ENCODE results near the gene F9.

DNA sequence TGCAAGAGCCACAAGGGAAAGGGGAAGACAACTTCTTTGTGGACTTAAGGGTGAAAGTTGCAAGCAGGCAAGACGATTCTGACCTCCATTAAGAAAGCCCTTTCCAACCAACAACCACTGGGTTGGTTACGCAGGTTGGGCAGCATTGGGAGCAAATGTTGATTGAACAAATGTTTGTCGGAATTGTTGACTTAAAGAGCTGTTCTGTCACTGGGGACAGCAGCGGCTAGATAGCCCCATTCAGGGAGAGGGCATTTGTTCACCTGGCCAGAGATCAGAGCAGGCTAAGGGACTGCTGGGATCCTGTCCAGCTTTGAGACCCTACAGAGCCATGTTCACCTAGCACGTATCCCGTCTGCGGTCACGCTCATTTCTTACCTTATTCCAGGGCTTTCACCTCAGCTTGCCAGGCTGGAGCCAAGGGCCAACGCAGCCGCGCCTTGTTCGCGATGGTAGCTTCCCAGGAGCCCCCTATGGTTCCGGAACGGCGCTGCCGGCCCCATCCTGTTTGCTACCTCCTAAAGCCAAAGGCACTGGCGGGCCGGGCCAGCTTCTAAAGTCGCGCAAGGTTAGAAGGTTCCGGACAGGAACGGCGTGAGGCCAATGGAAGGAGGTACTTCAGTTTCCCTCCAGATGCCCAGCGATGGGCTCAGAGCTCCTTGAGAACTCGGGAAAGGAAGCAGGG lies 24.6 kb downstream of the F9 start:
- TF ChIP-seq, protein P1, sequence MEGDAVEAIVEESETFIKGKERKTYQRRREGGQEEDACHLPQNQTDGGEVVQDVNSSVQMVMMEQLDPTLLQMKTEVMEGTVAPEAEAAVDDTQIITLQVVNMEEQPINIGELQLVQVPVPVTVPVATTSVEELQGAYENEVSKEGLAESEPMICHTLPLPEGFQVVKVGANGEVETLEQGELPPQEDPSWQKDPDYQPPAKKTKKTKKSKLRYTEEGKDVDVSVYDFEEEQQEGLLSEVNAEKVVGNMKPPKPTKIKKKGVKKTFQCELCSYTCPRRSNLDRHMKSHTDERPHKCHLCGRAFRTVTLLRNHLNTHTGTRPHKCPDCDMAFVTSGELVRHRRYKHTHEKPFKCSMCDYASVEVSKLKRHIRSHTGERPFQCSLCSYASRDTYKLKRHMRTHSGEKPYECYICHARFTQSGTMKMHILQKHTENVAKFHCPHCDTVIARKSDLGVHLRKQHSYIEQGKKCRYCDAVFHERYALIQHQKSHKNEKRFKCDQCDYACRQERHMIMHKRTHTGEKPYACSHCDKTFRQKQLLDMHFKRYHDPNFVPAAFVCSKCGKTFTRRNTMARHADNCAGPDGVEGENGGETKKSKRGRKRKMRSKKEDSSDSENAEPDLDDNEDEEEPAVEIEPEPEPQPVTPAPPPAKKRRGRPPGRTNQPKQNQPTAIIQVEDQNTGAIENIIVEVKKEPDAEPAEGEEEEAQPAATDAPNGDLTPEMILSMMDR (IDR thresholded peaks at IDR 0.05) = no peak
- no peak for TF ChIP-seq POLR2A (IDR thresholded peaks at IDR 0.05)
- TF ChIP-seq POLR2AphosphoS5 (IDR thresholded peaks at IDR 0.05) = peak; percentile 23
